22Rv1 (cell line): ENCODE data around the gene SPTLC1.

Experiments used
- ZFX ChIP-seq: fragments of 450-650 bp; IDR thresholded peaks from 2 replicates; pipeline ENCODE4 v1.6.1; 2017; ENCODE audit warnings: antibody characterized with exemption, borderline replicate concordance
- TF ChIP-seq, protein P1 (sequence below): fragments of 450-650 bp; IDR thresholded peaks from 2 replicates; pipeline ENCODE4 v1.5.1; 2017; ENCODE audit warnings: mild to moderate bottlenecking

DNA sequence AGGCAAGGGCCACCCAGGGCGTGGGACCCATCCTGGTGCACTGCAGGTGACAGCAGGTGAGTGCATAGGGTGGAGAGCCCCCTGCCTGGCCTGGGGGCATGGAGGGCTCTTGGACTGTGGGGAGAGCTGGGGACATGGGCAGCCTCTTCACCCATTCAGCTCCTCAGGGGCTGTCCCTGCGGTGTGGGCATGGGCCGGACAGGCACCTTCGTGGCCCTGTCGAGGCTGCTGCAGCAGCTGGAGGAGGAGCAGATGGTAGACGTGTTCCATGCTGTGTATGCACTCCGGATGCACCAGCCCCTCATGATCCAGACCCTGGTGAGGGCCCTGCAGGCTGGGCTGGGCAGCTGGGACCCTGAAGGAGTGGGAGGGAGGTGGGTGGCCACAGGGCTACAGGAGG lies 20.4 kb upstream of the SPTLC1 start:
- TF ChIP-seq, protein P1, sequence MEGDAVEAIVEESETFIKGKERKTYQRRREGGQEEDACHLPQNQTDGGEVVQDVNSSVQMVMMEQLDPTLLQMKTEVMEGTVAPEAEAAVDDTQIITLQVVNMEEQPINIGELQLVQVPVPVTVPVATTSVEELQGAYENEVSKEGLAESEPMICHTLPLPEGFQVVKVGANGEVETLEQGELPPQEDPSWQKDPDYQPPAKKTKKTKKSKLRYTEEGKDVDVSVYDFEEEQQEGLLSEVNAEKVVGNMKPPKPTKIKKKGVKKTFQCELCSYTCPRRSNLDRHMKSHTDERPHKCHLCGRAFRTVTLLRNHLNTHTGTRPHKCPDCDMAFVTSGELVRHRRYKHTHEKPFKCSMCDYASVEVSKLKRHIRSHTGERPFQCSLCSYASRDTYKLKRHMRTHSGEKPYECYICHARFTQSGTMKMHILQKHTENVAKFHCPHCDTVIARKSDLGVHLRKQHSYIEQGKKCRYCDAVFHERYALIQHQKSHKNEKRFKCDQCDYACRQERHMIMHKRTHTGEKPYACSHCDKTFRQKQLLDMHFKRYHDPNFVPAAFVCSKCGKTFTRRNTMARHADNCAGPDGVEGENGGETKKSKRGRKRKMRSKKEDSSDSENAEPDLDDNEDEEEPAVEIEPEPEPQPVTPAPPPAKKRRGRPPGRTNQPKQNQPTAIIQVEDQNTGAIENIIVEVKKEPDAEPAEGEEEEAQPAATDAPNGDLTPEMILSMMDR = no peak
- no peak for TF ChIP-seq ZFX
